Measurements from ENCODE around the gene HSD17B10.
"Not testable (repeated sequence)": the region's sequence is repeated elsewhere in the genome, so short reads cannot be mapped to it uniquely, and the experiment has no call there.

HSD17B10 gene

DNA sequence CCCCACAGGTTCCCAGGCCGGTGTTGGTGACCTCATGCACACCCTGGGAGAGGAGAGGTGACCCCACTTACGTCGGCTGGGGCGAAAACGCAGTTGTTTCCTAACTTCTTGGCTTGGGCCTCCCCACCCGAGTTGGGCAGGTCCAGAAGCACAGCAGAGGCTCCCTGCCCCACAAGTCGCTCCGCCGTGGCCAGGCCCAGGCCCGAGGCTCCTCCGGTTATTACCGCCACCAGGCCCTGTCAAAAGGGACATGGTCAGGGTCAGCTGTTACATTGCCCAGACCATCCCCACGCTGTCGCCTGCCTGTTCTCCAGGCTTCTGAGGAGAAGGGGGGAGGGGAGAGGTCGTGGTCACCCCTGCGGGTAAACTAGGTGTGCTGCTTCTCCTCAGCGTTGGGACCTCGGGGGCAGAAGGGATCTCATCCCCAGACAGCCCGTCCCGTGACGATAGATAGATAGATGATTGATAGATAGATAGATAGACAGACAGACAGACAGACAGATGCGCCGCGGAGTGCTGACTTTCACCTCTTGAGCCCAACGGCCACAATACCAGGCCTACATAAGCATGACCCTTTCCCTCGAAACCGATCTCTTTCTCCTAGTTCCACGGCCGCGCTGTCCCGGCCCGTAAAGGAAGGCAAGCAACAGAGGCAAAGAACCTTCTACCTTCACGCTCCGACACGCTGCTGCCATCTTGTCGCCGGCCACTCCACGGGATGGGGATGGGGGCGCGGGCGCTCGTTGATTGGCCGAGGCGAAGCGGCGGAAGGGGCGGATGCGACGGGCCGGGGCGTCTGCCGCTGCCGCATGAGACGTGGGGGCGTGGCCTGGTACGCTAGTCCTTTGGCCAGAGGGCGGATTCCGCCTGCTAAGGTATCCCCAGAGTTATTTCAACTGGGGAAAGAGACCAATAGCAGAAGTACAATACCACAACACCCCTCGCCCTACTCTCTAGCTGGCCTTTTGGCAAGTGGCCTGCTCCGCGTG, at the start of gene HSD17B10:
HSD17B10 (minus strand) TSS at position 720 of the 989 bp plus-strand sequence; CDS start at position 695, 25 bp downstream.
- DNase-seq (ENCODE audit: low read depth), result no peak

- no peak for DNase-seq (ENCODE audit: low read depth)
Observed at GRCh38 chrX:53483416-53483815, 49.2 kb upstream of the HSD17B10 start.

DNA sequence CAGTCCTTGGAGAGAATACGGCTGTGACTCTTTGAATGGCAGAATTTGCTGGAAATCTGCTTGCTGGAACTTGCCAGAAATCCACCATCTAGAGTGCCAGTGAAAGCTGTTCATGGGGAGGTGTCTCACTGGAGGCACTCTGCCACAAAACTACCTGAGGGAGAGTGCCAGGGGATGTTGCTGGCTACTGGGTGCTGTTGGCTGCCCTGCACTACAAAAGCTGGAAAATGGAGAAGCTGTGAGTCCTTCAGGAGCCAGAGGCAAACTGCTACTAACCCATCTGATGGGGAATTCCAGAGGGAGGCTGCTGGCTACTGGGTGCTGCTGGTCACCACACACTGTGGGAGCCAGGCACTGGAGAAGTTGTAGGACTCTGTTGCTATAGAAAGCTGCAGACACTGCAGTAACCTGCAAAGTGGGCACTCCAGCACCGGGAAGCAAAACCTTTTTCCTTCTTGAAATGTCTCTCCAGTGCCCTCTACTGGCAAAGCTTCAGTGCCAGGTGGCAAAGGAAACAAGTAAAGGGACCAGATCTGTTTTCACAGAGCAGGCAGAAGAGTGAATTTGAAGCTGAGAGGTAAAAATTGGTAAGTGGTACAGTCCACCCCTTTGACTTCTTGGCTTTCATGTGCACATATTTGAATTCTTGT, 47.8 kb upstream of the HSD17B10 start:
- peak; percentile 34 for DNase-seq (ENCODE audit: low read depth)

DNA sequence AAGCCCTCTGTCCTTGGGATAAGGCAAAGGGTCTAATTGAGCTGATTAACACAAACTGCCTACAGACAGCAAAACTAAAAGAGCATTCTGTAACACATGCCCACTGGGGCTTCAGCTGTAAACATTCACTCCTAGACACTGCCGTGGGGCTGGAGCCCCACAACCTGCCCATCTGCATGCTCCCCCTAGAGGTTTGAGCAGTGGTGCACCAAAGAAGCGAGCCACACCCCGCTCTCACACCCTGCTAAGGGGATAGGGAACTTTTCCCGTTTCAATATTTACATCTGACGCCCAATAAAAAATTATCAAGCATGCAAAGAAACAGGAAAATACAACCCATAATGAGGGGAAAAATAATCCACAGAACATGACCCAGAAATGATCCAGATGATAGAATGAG, 46.9 kb upstream of the HSD17B10 start:
- DNase-seq (ENCODE audit: low read depth), result no peak

GRCh38 chrX:53479301-53479700, 45.1 kb upstream of the HSD17B10 start:
- no peak for DNase-seq (ENCODE audit: low read depth)

GRCh38 chrX:53476371-53476770, 42.2 kb upstream of the HSD17B10 start:
- no peak for DNase-seq (ENCODE audit: low read depth)

GRCh38 chrX:53474707-53475106, 40.5 kb upstream of the HSD17B10 start:
- DNase-seq (ENCODE audit: low read depth), result no peak

DNA sequence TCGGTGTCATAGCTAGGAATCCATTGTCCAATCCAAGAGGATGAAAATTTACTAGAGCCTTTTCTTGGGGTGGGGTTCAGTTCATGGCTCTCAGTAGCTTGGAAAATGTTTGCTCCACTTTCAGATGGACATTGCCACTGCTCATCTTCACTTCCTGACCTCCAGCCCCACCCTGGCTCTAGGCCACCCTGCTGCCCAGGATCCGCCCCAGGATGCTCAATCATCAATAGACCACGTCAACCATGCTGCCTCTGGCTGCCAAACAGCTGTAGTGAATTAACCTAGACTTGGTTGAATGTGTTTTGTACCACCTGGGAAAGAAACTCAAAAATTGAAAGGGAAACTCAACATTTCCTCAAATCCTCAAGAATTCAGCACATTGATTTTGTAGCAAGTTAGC, 37.2 kb upstream of the HSD17B10 start:
- DNase-seq (ENCODE audit: low read depth), result no peak

GRCh38 chrX:53468659-53469058, 34.5 kb upstream of the HSD17B10 start:
- not testable (repeated sequence) for DNase-seq (ENCODE audit: low read depth)

DNA sequence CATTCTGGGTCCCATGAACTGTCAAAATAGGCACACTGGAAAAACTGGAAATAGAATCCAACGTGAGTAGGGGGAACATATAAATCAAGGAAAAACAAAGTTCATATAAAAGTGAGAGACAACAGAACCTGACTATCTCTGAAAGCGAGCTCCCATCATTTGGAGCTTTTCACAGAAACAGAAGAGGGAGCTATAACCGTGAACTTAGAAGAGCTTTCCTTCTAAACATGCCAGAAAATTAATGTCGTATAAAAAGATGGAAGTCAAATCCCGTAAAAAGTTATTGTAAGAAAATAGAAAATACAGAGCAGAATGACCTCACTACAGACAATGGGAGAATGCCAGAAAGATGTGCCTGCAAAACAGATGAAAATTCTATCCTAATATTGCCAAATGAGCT, 23.9 kb upstream of the HSD17B10 start:
- DNase-seq (ENCODE audit: low read depth), result no peak

DNA sequence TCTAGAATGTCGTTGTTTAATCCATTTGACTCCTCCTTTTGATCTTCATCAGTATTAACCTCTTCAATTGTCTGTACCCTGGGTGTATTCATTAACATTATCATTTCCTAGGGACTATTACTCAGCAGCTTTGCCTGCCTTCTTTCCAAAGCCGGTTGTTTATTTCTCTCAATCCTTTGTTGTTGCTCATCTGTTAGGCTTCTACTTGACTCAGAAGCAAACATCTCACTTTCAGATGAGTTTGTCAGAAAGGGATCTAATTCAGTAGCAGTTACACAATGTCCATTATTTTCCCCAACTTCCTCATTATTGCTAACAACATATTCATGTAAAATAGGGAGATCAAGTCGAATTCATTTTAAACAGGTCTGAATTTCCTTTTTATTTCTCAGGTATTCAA, 22.1 kb upstream of the HSD17B10 start:
- DNase-seq (ENCODE audit: low read depth), result peak; percentile 25

- DNase-seq (ENCODE audit: low read depth), result no peak
Observed at GRCh38 chrX:53452812-53453211, 18.6 kb upstream of the HSD17B10 start.

- DNase-seq (ENCODE audit: low read depth), result no peak
Observed at GRCh38 chrX:53449632-53450031, 15.5 kb upstream of the HSD17B10 start.

DNA sequence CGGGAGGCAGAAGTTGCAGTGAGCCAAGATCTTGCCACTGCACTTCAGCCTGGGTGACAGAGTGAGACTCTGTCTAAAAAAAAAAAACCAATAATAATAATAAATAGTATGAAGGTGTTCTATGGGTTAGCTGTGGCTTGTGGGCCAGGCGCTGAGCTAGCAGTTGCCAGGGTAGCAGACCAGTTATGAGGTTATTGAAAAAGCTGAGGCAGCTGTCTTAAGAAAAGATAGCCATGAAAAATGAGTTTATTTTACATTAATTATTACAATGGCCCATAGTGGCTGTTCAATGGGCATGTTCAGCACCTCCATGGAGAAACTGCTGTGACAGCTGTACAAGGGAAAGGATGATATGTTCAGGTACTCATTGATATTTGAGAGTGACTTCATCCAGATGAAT, 13.3 kb upstream of the HSD17B10 start:
- DNase-seq (ENCODE audit: low read depth), result no peak

DNA sequence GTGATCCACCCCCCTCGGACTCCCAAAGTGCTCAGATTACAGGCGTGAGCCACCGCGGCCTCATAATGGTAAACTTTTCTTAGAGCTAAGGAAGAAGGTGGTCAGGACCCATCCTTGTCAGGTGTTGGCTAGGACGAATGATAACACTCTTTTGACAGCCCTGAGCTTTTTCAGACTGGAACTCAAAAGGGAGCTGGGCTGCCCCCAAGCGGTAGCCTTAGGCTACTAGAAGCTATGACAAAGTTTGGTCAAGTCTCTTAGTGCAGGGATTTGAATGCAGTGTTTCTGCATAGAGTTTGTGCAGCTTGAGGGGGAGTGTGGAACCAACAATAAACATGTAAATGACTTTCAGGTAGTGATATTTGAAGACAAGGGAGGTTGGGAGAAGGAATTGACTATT, 11.8 kb upstream of the HSD17B10 start:
- no peak for DNase-seq (ENCODE audit: low read depth)

- DNase-seq (ENCODE audit: low read depth), result no peak
Observed at GRCh38 chrX:53442322-53442631, 8.1 kb upstream of the HSD17B10 start.

DNA sequence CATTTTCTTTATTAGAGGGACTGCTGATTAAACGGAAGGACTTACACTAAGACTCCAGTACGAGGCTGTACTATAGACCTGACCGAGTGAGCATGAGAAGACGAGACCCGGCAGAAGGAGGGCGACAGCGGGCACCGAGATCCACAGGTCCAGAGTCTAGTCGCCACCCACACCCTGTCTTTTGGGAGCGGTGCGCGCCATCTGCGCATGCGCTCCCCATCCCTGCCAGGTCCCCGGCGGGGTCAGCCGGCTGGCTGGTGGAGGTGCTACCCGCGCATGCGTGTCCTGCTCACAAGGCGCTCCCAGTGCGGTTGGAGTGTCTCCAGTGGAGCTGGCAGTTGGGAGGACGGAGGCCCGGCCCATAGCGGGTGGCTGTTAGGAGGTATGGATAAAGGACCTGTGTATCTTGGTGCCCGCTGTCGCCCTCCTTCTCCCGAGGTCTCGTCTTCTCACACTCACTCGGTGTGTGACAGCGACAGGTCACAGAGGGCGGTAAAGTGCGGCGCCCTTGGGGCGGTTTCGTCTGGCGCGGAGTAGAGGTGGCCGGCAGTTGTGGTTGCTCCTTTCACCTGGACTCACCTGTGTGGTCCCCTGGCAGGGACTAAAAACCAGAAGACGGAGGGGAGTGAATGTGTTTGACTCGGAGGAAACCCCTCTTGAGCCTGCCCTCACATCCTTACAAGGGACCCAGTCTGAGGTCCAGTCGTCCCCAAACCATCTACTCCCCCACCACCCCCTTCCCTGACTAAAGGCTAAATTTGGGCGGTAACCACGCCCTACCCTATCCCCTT, 7.6 kb upstream of the HSD17B10 start:
- no peak for DNase-seq (ENCODE audit: low read depth)

- DNase-seq (ENCODE audit: low read depth), result no peak
Observed at GRCh38 chrX:53440621-53441517, 6.7 kb upstream of the HSD17B10 start.

DNA sequence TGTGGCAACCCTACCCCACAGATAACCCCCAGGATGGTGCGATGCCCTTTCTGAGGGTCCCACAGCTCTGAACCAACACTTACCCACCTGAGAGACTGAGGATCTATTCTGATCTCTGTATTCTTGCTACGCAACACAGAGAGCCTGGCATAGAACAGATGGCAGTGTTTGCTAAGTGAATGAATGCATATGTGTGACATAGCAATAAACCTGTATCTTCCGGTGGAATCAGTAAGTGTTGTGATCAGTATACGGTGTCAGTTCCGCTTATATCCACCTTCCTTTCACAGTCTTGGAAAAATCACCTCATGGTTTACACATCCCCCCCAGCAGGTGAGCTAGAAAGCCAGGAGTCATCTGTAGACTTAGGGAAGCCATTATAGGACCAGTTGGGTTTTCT, 5.9 kb upstream of the HSD17B10 start:
- DNase-seq (ENCODE audit: low read depth), result no peak

GRCh38 chrX:53438832-53439230, 4.7 kb upstream of the HSD17B10 start:
- no peak for DNase-seq (ENCODE audit: low read depth)

DNA sequence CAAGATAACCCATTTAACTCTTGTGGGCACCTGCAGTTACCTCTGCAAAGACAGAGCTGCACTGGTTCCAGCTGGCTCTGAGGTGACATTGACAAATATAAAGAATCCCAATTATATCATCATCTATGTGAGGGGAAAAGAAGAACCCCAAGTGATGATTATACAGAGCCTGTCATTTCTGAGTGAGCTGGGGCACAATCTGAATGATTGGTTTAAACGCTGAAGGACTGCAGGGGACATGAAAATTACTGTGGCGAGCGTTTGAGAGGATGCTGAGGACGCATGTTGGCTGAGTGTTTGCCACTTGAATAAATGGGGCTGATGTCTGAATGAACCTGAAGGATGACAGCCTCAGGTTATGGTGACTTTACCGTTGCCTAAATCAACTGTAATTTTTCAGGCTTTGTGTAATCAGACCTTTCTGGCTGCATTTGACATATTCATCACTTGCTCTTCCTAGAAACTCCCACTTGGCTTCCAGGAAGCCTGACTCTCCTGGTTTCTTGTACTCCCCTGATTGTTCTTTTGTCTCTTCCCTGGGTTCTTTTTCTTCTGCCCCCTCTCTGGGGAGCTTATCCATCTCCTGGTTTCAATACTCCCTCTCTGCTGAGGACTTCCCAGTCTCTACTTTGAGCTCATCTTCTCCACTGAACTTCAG, 4.1 kb upstream of the HSD17B10 start:
- no peak for DNase-seq (ENCODE audit: low read depth)

Measured in GM04504 (cell line).